Ascending aorta (tissue), 2 donors: ENCODE results near the gene SEC61A1. TPM values are rescaled to one million over a fixed set of nuclear protein-coding genes. Genes with fewer than 3 reads are reported as not detected.

Experiments
- DNase-seq, 2 donors: peaks; one replicate each; pipeline ENCODE4 v3.0.0-alpha.2; 2019; ENCODE audit warnings: low spot score in 2 of 2
- H3K27ac ChIP-seq, 2 donors: fragments of 200-600 bp; sonication (generic); one replicate each; pipeline ENCODE4 v1.5.1; 2016 to 2017; ENCODE audit warnings: mild to moderate bottlenecking in 1 of 2
- H3K27me3 ChIP-seq: fragments of 200-600 bp; sonication (generic); one replicate; pipeline ENCODE4 v1.5.1; 2017
- H3K36me3 ChIP-seq, 2 donors: fragments of 200-600 bp; sonication (generic); one replicate each; pipeline ENCODE4 v1.5.1; 2016
- H3K4me1 ChIP-seq, 2 donors: fragments of 200-600 bp; sonication (generic); one replicate each; pipeline ENCODE4 v1.5.1; 2016 to 2017; ENCODE audit warnings: mild to moderate bottlenecking in 1 of 2
- H3K4me3 ChIP-seq, 2 donors: fragments of 200-600 bp; sonication (generic); one replicate each; pipeline ENCODE4 v1.5.1; 2016 to 2017; ENCODE audit warnings: mild to moderate bottlenecking in 1 of 2
- H3K9me3 ChIP-seq, 2 donors: fragments of 200-600 bp; sonication (generic); one replicate each; pipeline ENCODE4 v1.5.1; 2016
- CTCF ChIP-seq, 3 experiments: fragments of 200-600 bp in 2 of 3; fragments of 450-650 bp in 1 of 3; sonication (generic) in 2 of 3; IDR thresholded peaks; one replicate each; pipeline ENCODE4 v1.5.1; 2016 to 2019; ENCODE audit warnings: antibody characterized with exemption in 3 of 3, mild to moderate bottlenecking in 1 of 3, moderate library complexity in 1 of 3
- intact Hi-C: fragments of 100-400 bp; cut with DNase I; formaldehyde crosslinking; loops from one replicate; pipeline ENCODE4 v1.15.1; 2023
- total RNA-seq: library from RNA; depleted of rRNA; stranded (reverse); fragments of >200 nt; gene quantifications from one replicate; pipeline ENCODE4 v1.1.0, GENCODE V29; 2016

The SEC61A1 gene
- total RNA-seq, 1 donor from 2014 or later, result 193 TPM

- Histone ChIP-seq H3K4me3 (peak overlapping the region; percentile 57 to 71), H3K27ac (peak overlapping the region in 1 of 2 donors; percentile 11), H3K27me3 (no peaks in the 10 kb centered on the region), H3K9me3 (no peaks in the 10 kb centered on the region), H3K36me3 (peaks cover 24 to 32% of the 10 kb centered on the region in 2 donors), H3K4me1 (peaks cover 0 to 15% of the 10 kb centered on the region in 2 donors)
- TF ChIP-seq CTCF (IDR thresholded peaks at IDR 0.05), result no peak
- no peak for DNase-seq
- intact Hi-C loops, result loop anchor here (1.0 to 10.0 kb wide), 4 partner anchors 78 to 533 kb away; partner anchors contain the start of genes EEFSEC and GATA2
Observed at GRCh38 chr3:128074851-128075521, 22.7 kb downstream of the SEC61A1 start.

- no peaks in the 10 kb centered on the region for H3K9me3 ChIP-seq
- TF ChIP-seq CTCF (IDR thresholded peaks at IDR 0.05), result peak; percentile 91 to 97 (median 96)
- no peaks in the 10 kb centered on the region for H3K27me3 ChIP-seq
- H3K4me3 ChIP-seq, result peak overlapping the region; percentile 57 to 71
- H3K36me3 ChIP-seq, result peaks cover 16 to 24% of the 10 kb centered on the region in 2 donors
- peak overlapping the region; percentile 9 to 53 for H3K27ac ChIP-seq
- intact Hi-C loops, result loop anchor here (1.0 to 10.0 kb wide), 5 partner anchors 47 to 532 kb away; partner anchors contain the start of genes EEFSEC, GATA2 and RUVBL1
- peak in 1 of 2 donors; percentile 91 for DNase-seq
- peaks cover 0 to 15% of the 10 kb centered on the region in 2 donors for H3K4me1 ChIP-seq
Observed at GRCh38 chr3:128075522-128076482, 23.6 kb downstream of the SEC61A1 start.

GRCh38 chr3:128076483-128077201 lies 24.4 kb downstream of the SEC61A1 start:
- DNase-seq, result peak in 1 of 2 donors; percentile 70
- peaks cover 0 to 15% of the 10 kb centered on the region in 2 donors for H3K4me1 ChIP-seq
- no peaks in the 10 kb centered on the region for H3K27me3 ChIP-seq
- no peaks in the 10 kb centered on the region for H3K9me3 ChIP-seq
- H3K36me3 ChIP-seq, result peaks cover 8 to 15% of the 10 kb centered on the region in 2 donors
- TF ChIP-seq CTCF (IDR thresholded peaks at IDR 0.05), result no peak
- peak overlapping the region in 1 of 2 donors; percentile 49 for H3K27ac ChIP-seq
- intact Hi-C loops, result loop anchor here (2.0 to 10.0 kb wide), 3 partner anchors 46 to 418 kb away; partner anchors contain the start of genes GATA2 and RUVBL1
- H3K4me3 ChIP-seq, result peak overlapping the region; percentile 57 to 71

GRCh38 chr3:128077202-128077624 lies 25.0 kb downstream of the SEC61A1 start:
- Histone ChIP-seq H3K27ac (peak overlapping the region in 1 of 2 donors; percentile 49), H3K27me3 (no peaks in the 10 kb centered on the region)
- intact Hi-C loops, result loop anchor here (2.0 to 10.0 kb wide), 3 partner anchors 46 to 418 kb away; partner anchors contain the start of genes GATA2 and RUVBL1

More at GRCh38 chr3:128077202-128077624, 25.0 kb downstream of the SEC61A1 start:
- H3K4me1 ChIP-seq, result peaks cover 0 to 15% of the 10 kb centered on the region in 2 donors
- peak overlapping the region; percentile 57 to 71 for H3K4me3 ChIP-seq
- no peaks in the 10 kb centered on the region for H3K9me3 ChIP-seq
- no peak for DNase-seq
- H3K36me3 ChIP-seq, result peaks cover 9 to 10% of the 10 kb centered on the region in 2 donors
- TF ChIP-seq CTCF (IDR thresholded peaks at IDR 0.05), result no peak
